SK-N-SH (cell line): ENCODE results near the gene EP400. TPM values are rescaled to one million over a fixed set of nuclear protein-coding genes. Genes with fewer than 3 reads are reported as not detected.

Source experiments
- CTCF ChIA-PET: fragments of 300-600, 350-600 bp; formaldehyde crosslinking; extraction: SDS; loops from one replicate; lab custom pipeline; 2021; lab: Yijun Ruan, JAX
- POLR2A ChIA-PET: fragments of 350-600 bp; sonication (Branson Sonifier 250); formaldehyde crosslinking; extraction: SDS; loops from one replicate; lab custom pipeline; 2020; ENCODE audit warnings: antibody characterized with exemption, inconsistent platforms; lab: Yijun Ruan, JAX
- DNase-seq: peaks from one replicate; pipeline ENCODE4 v3.0.0; 2012
- H2AFZ ChIP-seq: fragments of 200-600 bp; sonication (generic); 2 replicates; pipeline ENCODE4 v1.8.1; 2016; ENCODE audit warnings: antibody characterized with exemption, mild to moderate bottlenecking, low read depth
- H3F3A ChIP-seq: fragments of 200-600 bp; sonication (generic); replicated peaks from 2 replicates; pipeline ENCODE3; 2016; ENCODE audit warnings: antibody characterized with exemption, mild to moderate bottlenecking; ENCODE audit not compliant: insufficient read depth
- H3K27ac ChIP-seq, 2 experiments: fragments of 200-500 bp in 1 of 2; fragments of 200-600 bp in 1 of 2; sonication (Bioruptor generic) in 1 of 2; sonication (generic), shearing (Covaris generic) in 1 of 2; 2 replicates each; pipeline versions ENCODE4 v1.5.1 to v1.6.1; 2014 to 2016; ENCODE audit warnings: low read depth in 2 of 2, inconsistent platforms in 1 of 2, low read length in 1 of 2, mild to moderate bottlenecking in 1 of 2, mixed read lengths in 1 of 2
- H3K27me3 ChIP-seq: fragments of 200-600 bp; sonication (generic), shearing (Covaris generic); 2 replicates; pipeline ENCODE4 v1.6.1; 2016; ENCODE audit warnings: mixed run types; ENCODE audit not compliant: insufficient read depth
- H3K36me3 ChIP-seq, 2 experiments: fragments of 200-500 bp in 1 of 2; fragments of 200-600 bp in 1 of 2; sonication (Bioruptor generic) in 1 of 2; sonication (generic) in 1 of 2; replicated peaks in 1 of 2; 2 replicates each; pipeline versions ENCODE3 to v1.5.1; 2014 to 2016; ENCODE audit warnings: low read length in 1 of 2, mild to moderate bottlenecking in 1 of 2; ENCODE audit not compliant: insufficient read depth in 2 of 2, control insufficient read depth in 1 of 2
- H3K4me1 ChIP-seq, 2 experiments: fragments of 200-500 bp in 1 of 2; fragments of 200-600 bp in 1 of 2; sonication (Bioruptor generic) in 1 of 2; sonication (generic), shearing (Covaris generic) in 1 of 2; 2 replicates each; pipeline versions ENCODE4 v1.5.1 to v1.6.1; 2014 to 2016; ENCODE audit warnings: low read depth in 1 of 2, low read length in 1 of 2, mixed run types in 1 of 2; ENCODE audit not compliant: insufficient read depth in 2 of 2, control insufficient read depth in 1 of 2
- H3K4me2 ChIP-seq: fragments of 200-600 bp; sonication (generic), shearing (Covaris generic); 2 replicates; pipeline ENCODE4 v1.6.1; 2017; ENCODE audit warnings: mixed run types
- H3K4me3 ChIP-seq, 2 experiments: fragments of 200-500 bp in 1 of 2; fragments of 200-600 bp in 1 of 2; sonication (Bioruptor generic) in 1 of 2; sonication (generic), shearing (Covaris generic) in 1 of 2; 2 replicates each; pipeline versions ENCODE4 v1.5.1 to v1.8.1; 2014 to 2016; ENCODE audit warnings: low read depth in 2 of 2, inconsistent platforms in 1 of 2, low read length in 1 of 2, mild to moderate bottlenecking in 1 of 2, mixed read lengths in 1 of 2, moderate library complexity in 1 of 2
- H3K79me2 ChIP-seq: fragments of 200-600 bp; sonication (generic); 2 replicates; pipeline ENCODE4 v1.8.1; 2017; ENCODE audit warnings: mild to moderate bottlenecking; ENCODE audit not compliant: insufficient read depth
- H3K9ac ChIP-seq: fragments of 200-600 bp; sonication (generic); 2 replicates; pipeline ENCODE4 v1.6.1; 2017; ENCODE audit warnings: mixed run types
- H3K9me2 ChIP-seq: fragments of 200-600 bp; sonication (generic); 2 replicates; pipeline ENCODE4 v1.6.1; 2017; ENCODE audit warnings: mixed run types
- H3K9me3 ChIP-seq: fragments of 200-600 bp; sonication (generic); 2 replicates; pipeline ENCODE4 v1.6.1; 2017; ENCODE audit warnings: mixed run types, mild to moderate bottlenecking, moderate library complexity
- H4K20me1 ChIP-seq: fragments of 200-600 bp; sonication (generic); 2 replicates; pipeline ENCODE4 v1.6.1; 2017; ENCODE audit warnings: mild to moderate bottlenecking, mixed run types; ENCODE audit not compliant: insufficient read depth
- ELF1 ChIP-seq: IDR thresholded peaks from 2 replicates; pipeline ENCODE4 v1.4.0; 2012
- EP300 ChIP-seq, 2 experiments: IDR thresholded peaks; 2 replicates each; pipeline versions ENCODE4 v1.4.0 to v1.6.1; 2012; ENCODE audit warnings: borderline replicate concordance in 1 of 2, low read depth in 1 of 2, low read length in 1 of 2
- FOSL2 ChIP-seq: IDR thresholded peaks from 2 replicates; pipeline ENCODE4 v1.4.0; 2012; ENCODE audit warnings: low read depth, mild to moderate bottlenecking, moderate library complexity, borderline replicate concordance
- FOXJ3 ChIP-seq: sonication (generic); formaldehyde crosslinking; IDR thresholded peaks from 2 replicates; pipeline ENCODE4 v1.5.1; 2020; ENCODE audit warnings: mild to moderate bottlenecking, missing genetic modification reagents
- GABPA ChIP-seq: IDR thresholded peaks from 2 replicates; pipeline ENCODE4 v1.4.0; 2012; ENCODE audit warnings: low read depth, mild to moderate bottlenecking
- MEF2A ChIP-seq: IDR thresholded peaks from 2 replicates; pipeline ENCODE4 v1.4.0; 2012; ENCODE audit warnings: low read depth, borderline replicate concordance
- MXI1 ChIP-seq: IDR thresholded peaks from 2 replicates; pipeline ENCODE4 v1.6.1; 2012; ENCODE audit warnings: mild to moderate bottlenecking, low read depth, low read length, improper control_type of control experiment
- NFIC ChIP-seq: IDR thresholded peaks from 2 replicates; pipeline ENCODE4 v1.4.0; 2012; ENCODE audit warnings: borderline replicate concordance
- POLR2AphosphoS5 ChIP-seq: IDR thresholded peaks from 2 replicates; pipeline ENCODE4 v1.6.1; 2012; ENCODE audit warnings: low read depth, low read length
- RAD21 ChIP-seq: IDR thresholded peaks from 2 replicates; pipeline ENCODE4 v1.6.1; 2012; ENCODE audit warnings: mild to moderate bottlenecking, low read length
- RFX5 ChIP-seq: IDR thresholded peaks from 2 replicates; pipeline ENCODE4 v1.6.1; 2012; ENCODE audit warnings: mild to moderate bottlenecking, improper control_type of control experiment, low read length
- RXRA ChIP-seq: IDR thresholded peaks from 2 replicates; pipeline ENCODE4 v1.4.0; 2012; ENCODE audit warnings: low read depth, mild to moderate bottlenecking, borderline replicate concordance
- SMC3 ChIP-seq: IDR thresholded peaks from 2 replicates; pipeline ENCODE4 v1.6.1; 2012; ENCODE audit warnings: low read depth, low read length, improper control_type of control experiment
- TCF12 ChIP-seq: IDR thresholded peaks from 2 replicates; pipeline ENCODE4 v1.4.0; 2012
- WGBS: methylation state at CpG from one replicate; pipeline ENCODE4 v1.1.6; 2017; ENCODE audit warnings: low lambda C conversion rate; 5-methylcytosine and 5-hydroxymethylcytosine counted together
- polyA plus RNA-seq, 3 experiments: library from polyadenylated mRNA; depleted of rRNA; stranded (reverse); fragments of >200 nt; gene quantifications; 2 replicates each; pipeline ENCODE4 v1.2.3, GENCODE V29; 2012
- TF ChIP-seq, protein P1 (sequence below): fragments of 200-600 bp; sonication (generic); IDR thresholded peaks from 2 replicates; pipeline ENCODE4 v1.6.1; 2017; ENCODE audit warnings: antibody characterized with exemption, mild to moderate bottlenecking, moderate library complexity
- TF ChIP-seq, protein P2 (sequence below): IDR thresholded peaks from 2 replicates; pipeline ENCODE4 v1.4.0; 2012; ENCODE audit warnings: low read depth
- TF ChIP-seq, protein P3 (sequence below): fragments of 150-350 bp; IDR thresholded peaks from 2 replicates; pipeline ENCODE4 v1.6.1; 2017; ENCODE audit warnings: antibody characterized with exemption, low read length, low read depth, borderline replicate concordance
- TF ChIP-seq, protein P4 (sequence below): IDR thresholded peaks from 2 replicates; pipeline ENCODE4 v1.6.1; 2012; ENCODE audit warnings: mild to moderate bottlenecking, low read depth, low read length, moderate library complexity

EP400 gene
- polyA plus RNA-seq, 1 of the 3 experiments (the other 2 are of a cell fraction): 7.0 TPM

DNA sequence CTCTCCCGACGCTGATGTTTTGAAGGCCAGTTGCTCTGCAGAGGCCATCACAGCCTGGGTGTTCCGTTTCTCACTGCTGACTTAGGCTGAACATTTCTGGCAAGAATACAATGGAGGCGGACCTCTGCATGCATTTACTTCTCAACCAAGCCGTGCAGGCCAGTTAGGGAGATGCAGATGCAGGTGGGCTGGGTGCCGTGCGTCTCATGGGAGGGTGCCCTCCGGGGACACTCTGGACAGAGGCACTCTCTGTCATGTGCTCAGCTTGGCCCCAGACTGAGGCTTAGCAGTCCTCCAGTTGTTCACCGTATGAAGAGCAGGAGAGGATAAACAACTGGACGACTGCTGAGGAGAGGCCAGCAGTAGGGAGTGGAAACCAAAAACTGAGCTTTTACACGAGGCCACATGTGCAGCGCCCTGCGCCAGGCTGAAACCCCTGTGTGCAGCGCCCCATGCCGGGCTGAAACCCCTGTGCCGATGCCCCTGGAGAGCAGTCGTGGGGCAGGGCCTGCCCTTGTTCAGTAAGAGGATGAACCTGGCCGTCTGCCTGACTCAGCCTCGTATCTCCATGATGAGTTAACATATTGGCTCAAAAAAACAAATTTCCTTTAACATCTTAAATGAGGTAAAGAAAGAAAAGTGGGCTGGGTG lies 162.0 kb downstream of the EP400 start:
- H3K27ac ChIP-seq: no peak overlapping the region
- POLR2A ChIA-PET: no interaction called here
- no peaks in the 10 kb centered on the region; a peak in 1 of 4 replicates for H3K4me1 ChIP-seq
- DNase-seq: no peak
- no peak overlapping the region for H3K9ac ChIP-seq
- H2AFZ ChIP-seq: no peak overlapping the region
- no peaks in the 10 kb centered on the region for H3K27me3 ChIP-seq
- no peaks in the 10 kb centered on the region for H3K9me3 ChIP-seq
- H3K4me2 ChIP-seq: no peak overlapping the region
- H3K9me2 ChIP-seq: no peaks in the 10 kb centered on the region
- no peaks in the 10 kb centered on the region for H4K20me1 ChIP-seq
- no peaks in the 10 kb centered on the region; the same call in 1 of the 2 replicates for H3K79me2 ChIP-seq
- H3F3A ChIP-seq: no peaks in the 10 kb centered on the region
- peaks cover 28 to 52% of the 10 kb centered on the region in 2 experiments for H3K36me3 ChIP-seq
- TF ChIP-seq ELF1: no peak
- no peak for TF ChIP-seq EP300 (IDR thresholded peaks at IDR 0.05; ENCODE audit: borderline replicate concordance in 1 of 2, low read depth in 1 of 2, low read length in 1 of 2)
- TF ChIP-seq RXRA: no peak
- no peak for TF ChIP-seq MXI1
- TF ChIP-seq FOXJ3 (CRISPR knock-in tag): no peak
- TF ChIP-seq MEF2A: no peak
- no peak for TF ChIP-seq TCF12
- TF ChIP-seq, protein P1, sequence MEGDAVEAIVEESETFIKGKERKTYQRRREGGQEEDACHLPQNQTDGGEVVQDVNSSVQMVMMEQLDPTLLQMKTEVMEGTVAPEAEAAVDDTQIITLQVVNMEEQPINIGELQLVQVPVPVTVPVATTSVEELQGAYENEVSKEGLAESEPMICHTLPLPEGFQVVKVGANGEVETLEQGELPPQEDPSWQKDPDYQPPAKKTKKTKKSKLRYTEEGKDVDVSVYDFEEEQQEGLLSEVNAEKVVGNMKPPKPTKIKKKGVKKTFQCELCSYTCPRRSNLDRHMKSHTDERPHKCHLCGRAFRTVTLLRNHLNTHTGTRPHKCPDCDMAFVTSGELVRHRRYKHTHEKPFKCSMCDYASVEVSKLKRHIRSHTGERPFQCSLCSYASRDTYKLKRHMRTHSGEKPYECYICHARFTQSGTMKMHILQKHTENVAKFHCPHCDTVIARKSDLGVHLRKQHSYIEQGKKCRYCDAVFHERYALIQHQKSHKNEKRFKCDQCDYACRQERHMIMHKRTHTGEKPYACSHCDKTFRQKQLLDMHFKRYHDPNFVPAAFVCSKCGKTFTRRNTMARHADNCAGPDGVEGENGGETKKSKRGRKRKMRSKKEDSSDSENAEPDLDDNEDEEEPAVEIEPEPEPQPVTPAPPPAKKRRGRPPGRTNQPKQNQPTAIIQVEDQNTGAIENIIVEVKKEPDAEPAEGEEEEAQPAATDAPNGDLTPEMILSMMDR: no peak
- TF ChIP-seq RFX5: no peak
- TF ChIP-seq FOSL2: no peak
- TF ChIP-seq NFIC: no peak
- TF ChIP-seq, protein P2, sequence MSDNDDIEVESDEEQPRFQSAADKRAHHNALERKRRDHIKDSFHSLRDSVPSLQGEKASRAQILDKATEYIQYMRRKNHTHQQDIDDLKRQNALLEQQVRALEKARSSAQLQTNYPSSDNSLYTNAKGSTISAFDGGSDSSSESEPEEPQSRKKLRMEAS: no peak
- TF ChIP-seq, protein P3, sequence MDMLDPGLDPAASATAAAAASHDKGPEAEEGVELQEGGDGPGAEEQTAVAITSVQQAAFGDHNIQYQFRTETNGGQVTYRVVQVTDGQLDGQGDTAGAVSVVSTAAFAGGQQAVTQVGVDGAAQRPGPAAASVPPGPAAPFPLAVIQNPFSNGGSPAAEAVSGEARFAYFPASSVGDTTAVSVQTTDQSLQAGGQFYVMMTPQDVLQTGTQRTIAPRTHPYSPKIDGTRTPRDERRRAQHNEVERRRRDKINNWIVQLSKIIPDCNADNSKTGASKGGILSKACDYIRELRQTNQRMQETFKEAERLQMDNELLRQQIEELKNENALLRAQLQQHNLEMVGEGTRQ: no peak
- TF ChIP-seq RAD21: no peak
- TF ChIP-seq, protein P4, sequence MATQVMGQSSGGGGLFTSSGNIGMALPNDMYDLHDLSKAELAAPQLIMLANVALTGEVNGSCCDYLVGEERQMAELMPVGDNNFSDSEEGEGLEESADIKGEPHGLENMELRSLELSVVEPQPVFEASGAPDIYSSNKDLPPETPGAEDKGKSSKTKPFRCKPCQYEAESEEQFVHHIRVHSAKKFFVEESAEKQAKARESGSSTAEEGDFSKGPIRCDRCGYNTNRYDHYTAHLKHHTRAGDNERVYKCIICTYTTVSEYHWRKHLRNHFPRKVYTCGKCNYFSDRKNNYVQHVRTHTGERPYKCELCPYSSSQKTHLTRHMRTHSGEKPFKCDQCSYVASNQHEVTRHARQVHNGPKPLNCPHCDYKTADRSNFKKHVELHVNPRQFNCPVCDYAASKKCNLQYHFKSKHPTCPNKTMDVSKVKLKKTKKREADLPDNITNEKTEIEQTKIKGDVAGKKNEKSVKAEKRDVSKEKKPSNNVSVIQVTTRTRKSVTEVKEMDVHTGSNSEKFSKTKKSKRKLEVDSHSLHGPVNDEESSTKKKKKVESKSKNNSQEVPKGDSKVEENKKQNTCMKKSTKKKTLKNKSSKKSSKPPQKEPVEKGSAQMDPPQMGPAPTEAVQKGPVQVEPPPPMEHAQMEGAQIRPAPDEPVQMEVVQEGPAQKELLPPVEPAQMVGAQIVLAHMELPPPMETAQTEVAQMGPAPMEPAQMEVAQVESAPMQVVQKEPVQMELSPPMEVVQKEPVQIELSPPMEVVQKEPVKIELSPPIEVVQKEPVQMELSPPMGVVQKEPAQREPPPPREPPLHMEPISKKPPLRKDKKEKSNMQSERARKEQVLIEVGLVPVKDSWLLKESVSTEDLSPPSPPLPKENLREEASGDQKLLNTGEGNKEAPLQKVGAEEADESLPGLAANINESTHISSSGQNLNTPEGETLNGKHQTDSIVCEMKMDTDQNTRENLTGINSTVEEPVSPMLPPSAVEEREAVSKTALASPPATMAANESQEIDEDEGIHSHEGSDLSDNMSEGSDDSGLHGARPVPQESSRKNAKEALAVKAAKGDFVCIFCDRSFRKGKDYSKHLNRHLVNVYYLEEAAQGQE: no peak
- no peak for TF ChIP-seq SMC3
- TF ChIP-seq POLR2AphosphoS5: no peak
- no peak for TF ChIP-seq GABPA
- TF ChIP-seq, all 33 proteins: peak for 0
- H3K4me3 ChIP-seq: no peak overlapping the region
- CTCF ChIA-PET: no interaction called here
- WGBS: 92% methylated on average over 15 of the region's 19 CpGs
